ENCODE measurements around the gene COL8A2.

Gene COL8A2

DNA sequence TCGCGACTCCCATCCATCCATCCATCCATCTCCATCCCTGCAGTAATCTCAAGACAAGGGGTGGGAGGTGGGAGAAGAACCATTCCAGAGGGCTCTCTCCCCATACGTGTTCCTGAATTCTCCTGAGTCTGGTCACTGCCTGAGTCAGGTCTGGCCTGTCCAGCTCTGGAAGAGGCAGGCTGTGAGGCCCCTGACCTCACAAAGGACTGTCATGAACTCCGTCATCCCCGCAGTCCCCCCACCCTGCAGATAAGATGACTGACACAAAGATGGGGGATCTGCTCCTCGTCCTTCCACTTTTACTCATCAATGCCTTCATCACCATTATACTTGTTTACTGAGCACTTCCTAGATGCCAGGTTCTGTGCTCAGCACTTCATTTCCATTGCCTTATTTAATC is 29.3 kb upstream of the COL8A2 start:
- TF ChIP-seq POLR2A (IDR thresholded peaks at IDR 0.05; ENCODE audit: low read length) (no peak), GATA1 (IDR thresholded peaks at IDR 0.05; ENCODE audit: low read depth, low read length) (no peak)
- DNase-seq = no peak

- no peak for TF ChIP-seq GATA1 (IDR thresholded peaks at IDR 0.05; ENCODE audit: low read depth, low read length)
- no peak for TF ChIP-seq POLR2A (IDR thresholded peaks at IDR 0.05; ENCODE audit: low read length)
- DNase-seq = no peak
Observed at GRCh38 chr1:36153476-36153875, 28.5 kb upstream of the COL8A2 start.

- no peak for DNase-seq
- TF ChIP-seq POLR2A (IDR thresholded peaks at IDR 0.05; ENCODE audit: low read length) (no peak), GATA1 (IDR thresholded peaks at IDR 0.05; ENCODE audit: low read depth, low read length) (no peak)
Observed at GRCh38 chr1:36151845-36152203, 26.8 kb upstream of the COL8A2 start.

GRCh38 chr1:36151134-36151844 is 26.3 kb upstream of the COL8A2 start:
- DNase-seq = no peak
- no peak for TF ChIP-seq POLR2A (IDR thresholded peaks at IDR 0.05; ENCODE audit: low read length)
- TF ChIP-seq GATA1 (IDR thresholded peaks at IDR 0.05; ENCODE audit: low read depth, low read length) = no peak

GRCh38 chr1:36150296-36151133 is 25.5 kb upstream of the COL8A2 start:
- no peak for TF ChIP-seq GATA1 (IDR thresholded peaks at IDR 0.05; ENCODE audit: low read depth, low read length)
- TF ChIP-seq POLR2A (IDR thresholded peaks at IDR 0.05; ENCODE audit: low read length) = peak; percentile 54

GRCh38 chr1:36149973-36150295 is 24.9 kb upstream of the COL8A2 start:
- TF ChIP-seq POLR2A (IDR thresholded peaks at IDR 0.05; ENCODE audit: low read length) = no peak
- no peak for TF ChIP-seq GATA1 (IDR thresholded peaks at IDR 0.05; ENCODE audit: low read depth, low read length)

More at GRCh38 chr1:36150296-36151133, 25.5 kb upstream of the COL8A2 start:
- peak; percentile 90 to 93 for DNase-seq

DNA sequence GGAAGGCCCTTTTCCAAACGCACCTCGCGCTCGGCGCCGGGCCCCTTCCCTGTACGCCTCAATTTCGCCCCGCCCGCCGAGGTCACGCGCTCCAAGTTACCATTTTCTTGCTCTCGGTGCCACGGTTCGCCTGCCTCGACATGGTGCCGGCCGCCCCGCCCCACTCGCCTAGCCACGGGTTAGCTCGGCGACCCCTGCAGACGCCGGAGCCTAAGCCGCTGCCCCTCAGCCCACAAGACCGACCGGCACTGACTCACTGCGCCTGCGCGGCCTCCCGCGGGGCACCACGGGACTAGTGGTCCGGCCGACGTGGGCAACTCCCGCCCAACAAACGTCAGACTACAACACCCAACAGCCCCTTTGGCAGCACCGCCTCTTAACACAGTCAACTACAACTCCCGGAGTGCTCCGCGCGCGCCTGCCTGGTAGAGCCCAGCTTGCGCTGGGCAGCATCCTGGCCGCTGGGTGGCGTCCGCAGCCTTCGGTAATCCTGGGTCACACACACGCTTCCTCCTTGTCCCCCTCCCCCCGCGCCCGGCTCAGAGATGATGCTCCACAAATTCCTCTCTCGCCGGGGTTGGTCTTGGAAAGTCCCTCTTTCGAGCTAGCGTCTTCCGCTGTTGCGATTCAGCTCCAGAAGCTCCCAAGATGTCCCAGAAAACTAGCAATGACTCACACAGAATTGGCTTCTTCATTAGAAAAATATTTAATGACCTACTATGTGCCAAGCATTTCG is 24.4 kb upstream of the COL8A2 start, which contains the start of gene TRAPPC3:
TSS of gene TRAPPC3 (minus strand) at position 250 of the 736 bp plus-strand sequence. CDS start at position 142, 108 bp downstream.
- TF ChIP-seq GATA1 (IDR thresholded peaks at IDR 0.05; ENCODE audit: low read depth, low read length) = no peak
- peak; percentile 86 for TF ChIP-seq POLR2A (IDR thresholded peaks at IDR 0.05; ENCODE audit: low read length)
- peak; percentile 100 for DNase-seq

More at GRCh38 chr1:36149973-36150295, 24.9 kb upstream of the COL8A2 start:
- peak; percentile 53 to 65 for DNase-seq

- DNase-seq = peak in 1 of 2 experiments; percentile 86
- TF ChIP-seq POLR2A (IDR thresholded peaks at IDR 0.05; ENCODE audit: low read length) (no peak), GATA1 (IDR thresholded peaks at IDR 0.05; ENCODE audit: low read depth, low read length) (no peak)
Observed at GRCh38 chr1:36148821-36149236, 23.8 kb upstream of the COL8A2 start.

DNA sequence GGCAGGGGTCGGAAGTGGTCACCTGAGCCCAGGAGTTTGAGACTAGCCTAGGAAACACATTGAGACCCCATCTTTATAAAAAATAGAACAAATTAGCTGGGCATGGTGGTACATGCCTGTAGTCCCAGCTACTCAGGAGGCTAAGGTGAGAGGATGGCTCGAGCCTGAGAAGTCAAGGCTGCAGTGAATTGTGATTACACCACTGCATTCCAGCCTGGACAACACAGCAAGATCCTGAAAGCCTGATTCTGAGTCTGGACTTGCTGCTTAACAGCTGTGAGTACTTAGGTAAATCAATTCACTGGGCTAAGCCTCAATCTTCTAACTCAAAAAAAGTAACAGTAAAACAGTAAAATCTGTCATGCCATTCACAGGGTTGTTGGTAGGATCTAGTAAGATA is 19.4 kb upstream of the COL8A2 start:
- DNase-seq = no peak
- TF ChIP-seq GATA1 (IDR thresholded peaks at IDR 0.05; ENCODE audit: low read depth, low read length) (no peak), POLR2A (IDR thresholded peaks at IDR 0.05; ENCODE audit: low read length) (no peak)

DNA sequence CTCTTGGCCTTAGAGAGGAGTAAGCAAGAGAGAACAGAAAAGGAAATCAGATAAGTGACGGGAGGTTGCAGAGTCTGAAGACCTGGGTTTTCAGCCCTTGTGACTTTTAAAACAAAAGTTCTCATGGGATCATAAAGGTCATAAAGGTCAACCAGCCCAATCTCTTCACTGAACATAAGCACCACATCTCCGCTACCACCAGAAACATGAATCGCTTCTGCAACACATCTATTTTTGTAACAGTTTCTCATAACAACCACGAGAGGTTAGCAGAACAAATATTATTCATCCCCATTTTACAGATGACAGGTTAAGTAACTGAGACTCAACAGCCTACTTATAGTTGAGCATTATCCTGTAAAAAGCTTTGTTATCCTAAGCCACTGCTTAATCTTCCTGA is 18.4 kb upstream of the COL8A2 start:
- no peak for TF ChIP-seq POLR2A (IDR thresholded peaks at IDR 0.05; ENCODE audit: low read length)
- TF ChIP-seq GATA1 (IDR thresholded peaks at IDR 0.05; ENCODE audit: low read depth, low read length) = no peak
- DNase-seq = no peak

- DNase-seq = no peak
- TF ChIP-seq POLR2A (IDR thresholded peaks at IDR 0.05; ENCODE audit: low read length) (no peak), GATA1 (IDR thresholded peaks at IDR 0.05; ENCODE audit: low read depth, low read length) (no peak)
Observed at GRCh38 chr1:36142121-36142520, 17.1 kb upstream of the COL8A2 start.

DNA sequence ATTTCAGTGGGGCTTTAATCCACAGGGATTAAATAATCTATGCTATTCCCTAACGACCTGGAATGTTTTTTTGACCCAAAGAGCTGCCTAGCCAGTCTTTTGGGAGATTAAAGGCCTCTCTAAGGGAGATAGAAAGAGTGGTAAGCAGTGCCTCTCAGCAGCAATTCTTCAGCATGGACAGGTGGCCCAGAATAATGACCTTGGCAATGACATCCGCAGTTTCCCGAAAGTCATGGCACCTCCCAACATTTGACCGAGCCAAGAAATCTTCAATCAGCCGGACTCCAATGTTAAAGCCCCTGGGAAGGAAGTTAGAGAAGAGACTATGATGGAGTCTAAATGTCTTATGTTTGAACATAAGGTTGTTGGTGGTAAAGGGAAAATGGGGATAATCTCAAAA is 14.5 kb upstream of the COL8A2 start:
- TF ChIP-seq GATA1 (IDR thresholded peaks at IDR 0.05; ENCODE audit: low read depth, low read length) = no peak
- no peak for TF ChIP-seq POLR2A (IDR thresholded peaks at IDR 0.05; ENCODE audit: low read length)
- DNase-seq = no peak

DNA sequence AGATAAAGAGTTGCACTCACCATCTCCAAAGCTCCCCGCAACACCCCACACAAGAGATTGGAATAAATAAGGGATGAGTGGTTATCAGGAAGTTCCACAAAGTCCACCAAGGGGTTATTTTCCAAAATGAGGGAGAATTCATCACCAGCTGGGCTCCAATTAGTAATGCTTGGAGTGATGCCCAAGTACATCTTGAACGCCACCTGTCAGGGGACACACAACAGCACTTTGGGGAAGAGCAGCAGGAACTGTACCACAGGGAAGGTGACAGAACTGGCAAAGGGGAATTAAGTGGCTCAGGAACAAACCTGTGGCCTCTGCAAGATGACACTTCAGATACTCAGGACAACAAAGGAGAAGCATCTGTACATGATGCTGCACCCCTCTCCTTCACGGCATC is 12.8 kb upstream of the COL8A2 start:
- no peak for DNase-seq
- TF ChIP-seq GATA1 (IDR thresholded peaks at IDR 0.05; ENCODE audit: low read depth, low read length) = no peak
- no peak for TF ChIP-seq POLR2A (IDR thresholded peaks at IDR 0.05; ENCODE audit: low read length)

DNA sequence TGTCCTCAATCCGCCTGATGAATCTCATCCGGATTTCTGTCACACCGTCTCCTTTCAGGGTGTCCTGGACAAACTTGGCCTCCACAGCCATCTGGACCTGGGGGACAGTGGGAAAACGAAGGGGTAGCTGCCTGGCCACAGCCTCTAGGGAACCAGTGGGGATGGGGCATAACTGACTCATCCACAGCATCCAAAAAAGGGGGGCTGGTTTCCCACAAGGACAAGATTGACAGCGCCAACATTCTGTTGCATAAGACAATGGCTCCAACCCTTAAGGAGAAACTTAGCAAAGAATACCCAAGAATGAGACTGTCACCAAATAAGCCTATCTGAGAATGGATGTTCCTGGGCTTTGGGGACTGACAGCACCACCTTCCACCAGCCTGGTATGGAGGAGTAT is 12.2 kb upstream of the COL8A2 start:
- no peak for DNase-seq
- TF ChIP-seq POLR2A (IDR thresholded peaks at IDR 0.05; ENCODE audit: low read length) (no peak), GATA1 (IDR thresholded peaks at IDR 0.05; ENCODE audit: low read depth, low read length) (no peak)
